DMS114 treated with DMSO at 0.1 percent for 48 hours (cell line): ENCODE data around the gene EEPD1.

ENCODE experiments used
- DNase-seq: peaks from one replicate; lab custom pipeline; 2025; ENCODE audit not compliant: unreplicated experiment; lab: John Stamatoyannopoulos, UW

The EEPD1 gene

DNA sequence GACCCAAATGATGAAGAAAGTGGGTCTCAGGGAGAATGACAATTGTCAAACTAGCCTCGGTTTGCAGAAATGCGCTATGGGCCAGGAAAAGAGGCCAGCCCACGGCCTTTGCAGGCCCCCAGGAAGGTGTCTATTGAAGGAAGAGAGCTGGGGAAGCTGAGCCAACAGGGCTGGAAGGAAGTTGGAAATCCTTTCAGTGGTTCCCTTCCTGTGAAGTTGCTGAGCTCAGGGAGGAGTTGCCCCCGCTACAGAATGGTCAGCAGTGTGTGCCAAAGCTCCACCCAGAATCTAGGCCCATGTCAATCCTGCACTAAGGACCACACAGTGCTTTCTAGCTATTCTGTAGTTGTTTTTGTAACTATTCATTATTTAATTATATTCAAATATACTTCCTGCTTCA is 145.1 kb downstream of the EEPD1 start:
- no peak for DNase-seq

DNA sequence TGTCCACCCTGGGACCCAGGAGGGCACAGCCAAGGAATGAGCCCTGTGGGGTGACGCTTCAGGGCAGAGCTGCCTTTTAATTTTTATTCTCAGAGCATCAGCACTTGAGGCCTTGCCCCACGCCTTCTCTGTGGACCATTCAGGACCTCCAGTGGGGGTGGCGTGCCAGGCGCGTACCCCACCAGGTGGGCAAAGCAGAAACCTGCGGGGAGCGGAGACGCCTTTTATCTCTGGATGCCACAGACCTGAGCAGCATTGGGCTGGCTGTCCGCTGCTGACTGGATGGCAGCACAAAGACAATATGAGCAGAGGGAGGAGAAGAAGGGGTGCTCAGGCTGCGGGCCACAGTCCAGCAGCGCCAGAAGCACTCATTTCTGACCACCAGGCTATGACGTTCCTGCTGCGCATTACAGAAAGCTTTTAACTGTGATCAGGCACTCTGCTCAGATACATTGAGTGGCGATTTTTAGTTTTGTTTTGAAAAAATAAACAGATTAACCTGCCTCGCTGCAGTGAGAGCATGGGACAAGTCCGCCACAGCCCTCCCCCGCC is 146.2 kb downstream of the EEPD1 start:
- DNase-seq = no peak

DNA sequence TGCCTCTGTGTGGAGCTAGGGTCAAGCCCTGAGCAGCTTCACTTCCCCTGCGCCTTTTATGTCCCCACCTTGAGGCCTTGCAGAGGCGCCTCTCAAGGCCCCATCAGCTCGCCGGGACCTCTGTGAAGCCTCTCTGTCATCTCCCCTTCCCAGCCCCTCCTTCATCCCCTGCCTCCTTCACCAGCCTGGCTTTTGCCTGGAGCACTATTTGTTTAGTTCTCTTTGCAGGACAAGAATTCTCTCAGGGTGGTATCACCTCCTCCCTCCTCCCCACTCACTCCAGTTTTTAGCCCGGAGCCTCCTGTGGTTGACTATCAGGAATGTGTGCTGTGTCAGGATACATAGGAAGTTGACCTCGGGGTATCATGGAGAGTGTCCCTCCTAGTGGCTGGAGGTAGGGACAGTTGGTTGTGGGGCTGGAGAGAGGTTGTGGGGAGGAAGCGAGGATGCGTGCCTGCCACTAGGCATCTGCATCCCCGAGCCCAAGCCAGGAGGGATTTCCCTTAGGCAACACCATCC is 146.8 kb downstream of the EEPD1 start:
- DNase-seq = no peak

DNA sequence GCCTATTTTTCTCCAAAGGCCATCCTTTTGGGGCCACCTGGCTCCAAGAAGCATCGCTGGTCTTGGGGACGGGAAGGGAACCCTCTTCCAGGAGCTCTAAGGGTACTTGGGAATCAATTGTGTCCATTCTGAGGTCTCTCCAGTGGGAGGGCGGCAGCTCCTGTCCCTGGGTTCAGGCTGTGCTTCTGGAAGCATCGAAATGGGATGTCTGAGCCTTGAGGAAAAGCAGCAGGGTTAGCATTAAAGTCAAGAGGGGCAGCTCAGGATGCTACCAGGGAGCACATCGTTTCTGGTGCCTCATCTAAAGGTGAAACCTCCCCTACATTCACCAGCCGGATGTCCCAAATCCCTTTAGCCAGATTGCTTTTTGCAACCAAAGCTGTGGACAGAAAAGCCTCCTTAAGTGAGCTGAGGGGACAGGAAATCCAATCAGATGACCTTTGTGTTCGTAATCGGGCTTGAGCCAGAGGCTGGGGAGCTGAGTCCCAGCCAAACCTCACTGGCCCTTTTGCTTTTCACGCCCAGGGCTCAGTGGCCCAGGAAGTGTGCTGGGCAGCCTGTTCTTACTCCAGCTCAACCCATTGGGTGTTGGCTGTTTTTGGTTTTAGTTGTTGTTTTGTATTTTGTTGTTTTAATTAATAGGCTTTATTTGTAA is 147.8 kb downstream of the EEPD1 start:
- DNase-seq = no peak

DNA sequence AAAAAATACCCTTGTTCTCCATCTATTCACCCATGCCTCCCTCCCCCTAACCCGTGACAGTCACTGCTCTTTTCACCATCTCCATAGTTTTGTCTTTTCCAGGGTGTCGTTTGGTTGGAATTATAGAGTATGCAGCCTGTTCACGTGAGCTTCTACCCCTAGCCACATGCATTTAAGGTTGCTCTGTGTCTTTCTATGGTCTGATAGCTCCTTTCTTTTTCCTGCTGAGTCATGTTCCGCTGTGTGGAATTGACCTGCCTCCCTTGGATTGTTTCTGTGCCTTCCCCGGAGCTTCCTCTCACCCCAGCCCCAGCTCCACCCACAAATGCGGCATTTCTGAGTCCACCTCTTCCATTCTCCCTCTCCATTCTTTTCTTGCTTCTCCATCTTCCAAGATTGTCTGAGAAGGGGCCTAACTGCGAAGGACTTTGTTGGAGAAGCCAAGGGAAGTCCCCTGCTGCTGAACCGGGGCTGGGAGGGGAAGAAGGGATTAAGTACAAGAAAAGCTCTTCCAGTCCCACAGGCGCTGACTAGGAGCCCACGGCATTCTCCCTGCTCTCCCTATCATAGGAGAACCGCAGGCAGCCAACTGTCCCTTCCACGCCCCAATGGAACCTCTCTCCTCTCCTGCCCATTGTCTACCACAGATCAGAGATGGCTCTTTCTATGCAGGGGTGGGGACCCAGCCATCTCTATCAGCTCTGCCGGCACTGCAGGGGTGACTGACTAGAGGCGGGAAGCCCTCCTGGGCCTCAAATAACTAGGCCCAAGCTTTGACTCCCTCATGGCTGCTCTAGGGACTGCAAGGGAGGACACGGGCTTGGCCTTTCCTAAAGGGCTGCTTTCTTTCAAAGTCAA is 149.1 kb downstream of the EEPD1 start:
- DNase-seq = no peak

DNA sequence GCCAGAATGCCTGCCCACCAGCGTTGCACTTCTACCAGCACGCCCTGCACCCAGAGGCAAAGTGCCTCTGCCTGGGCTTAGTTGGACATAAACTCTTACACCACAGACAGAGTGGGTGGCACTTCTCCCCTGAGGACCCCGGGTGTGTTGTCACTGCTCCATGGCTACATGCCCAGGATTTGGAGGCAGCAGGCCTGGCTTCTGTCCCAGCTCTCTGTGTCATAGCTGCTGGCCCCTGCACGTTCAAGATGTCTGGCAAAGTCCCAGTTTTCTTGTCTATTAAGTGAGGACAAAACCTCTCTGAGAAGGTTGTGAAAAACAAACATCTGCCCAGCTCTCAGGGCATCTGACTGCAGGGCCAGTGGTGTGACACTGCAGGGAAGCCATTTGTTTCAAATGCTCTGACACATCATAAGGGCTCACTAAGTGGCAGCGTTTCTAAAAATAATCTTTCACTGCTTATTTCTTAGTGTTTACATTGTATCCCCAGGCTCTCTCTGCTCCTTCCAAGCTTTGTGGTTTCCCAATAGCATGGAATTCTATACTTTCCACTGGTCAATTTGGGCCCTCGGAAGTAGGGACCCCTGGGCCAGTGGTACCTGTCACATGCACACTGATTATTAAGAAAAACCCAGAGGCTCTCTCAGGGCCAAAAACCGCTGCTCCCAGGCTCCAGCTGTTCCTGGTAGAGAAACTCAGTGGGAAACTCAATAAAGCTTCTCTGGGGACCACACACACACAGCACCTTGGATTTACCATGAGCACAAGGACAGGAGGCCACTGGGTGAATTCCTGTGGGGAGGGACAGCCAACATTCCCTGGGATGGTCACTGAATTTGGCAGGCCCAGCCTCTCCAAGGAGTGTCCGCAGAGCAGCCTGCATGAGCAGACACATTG is 150.4 kb downstream of the EEPD1 start:
- DNase-seq = no peak

DNA sequence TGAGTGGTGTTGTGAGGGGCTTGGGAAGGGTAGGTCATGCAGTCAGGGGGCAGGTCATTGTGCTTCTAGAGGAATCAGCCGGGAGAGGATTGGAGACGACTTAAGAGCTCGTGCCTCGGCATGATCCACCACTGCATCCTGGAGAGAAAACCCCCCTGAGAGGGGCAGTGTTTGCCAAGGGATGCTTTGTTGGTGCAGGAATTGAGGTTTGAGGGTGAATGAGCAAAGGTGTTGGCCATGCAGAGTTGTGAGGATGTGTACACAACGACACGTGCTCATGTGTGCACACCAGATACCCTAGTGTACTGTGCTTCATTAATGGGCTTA is 151.0 kb downstream of the EEPD1 start:
- DNase-seq = no peak

DNA sequence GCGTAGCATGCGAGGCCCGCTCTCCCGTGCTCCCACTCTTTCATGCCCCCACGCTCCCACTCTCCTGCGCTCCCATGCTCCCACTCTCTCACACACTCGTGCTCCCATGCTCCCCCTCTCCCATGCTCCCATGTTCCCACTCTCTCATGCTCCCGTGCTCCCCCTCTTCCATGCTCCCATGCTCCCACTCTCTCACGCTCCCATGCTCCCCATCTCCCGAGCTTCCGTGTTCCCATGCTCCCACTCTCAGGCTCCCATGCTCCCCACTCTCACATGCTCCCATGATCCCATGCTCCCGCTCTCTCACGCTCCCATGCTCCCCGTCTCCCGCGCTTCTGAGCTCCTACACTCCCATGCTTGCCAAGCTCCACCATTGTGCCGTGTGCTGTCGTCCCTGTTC is 152.2 kb downstream of the EEPD1 start:
- DNase-seq = no peak

DNA sequence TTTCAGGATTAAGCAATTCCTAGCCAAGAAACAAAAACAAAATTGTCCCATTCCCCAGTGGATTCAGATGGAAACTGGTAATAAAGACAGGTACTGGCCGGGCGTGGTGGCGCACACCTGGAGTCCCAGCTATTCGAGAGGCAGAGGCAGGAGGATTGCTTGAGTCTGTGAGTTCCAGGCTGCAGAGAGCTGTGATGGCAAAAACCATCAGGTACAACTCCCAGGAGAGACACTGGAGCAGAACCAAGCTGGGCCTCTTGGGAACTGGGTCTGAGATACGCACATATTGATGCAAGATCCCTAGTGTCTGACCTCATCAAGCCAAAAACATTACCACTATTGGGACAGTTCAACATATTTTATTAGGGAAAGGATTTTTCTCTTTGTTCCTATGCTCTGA is 152.6 kb downstream of the EEPD1 start:
- no peak for DNase-seq

DNA sequence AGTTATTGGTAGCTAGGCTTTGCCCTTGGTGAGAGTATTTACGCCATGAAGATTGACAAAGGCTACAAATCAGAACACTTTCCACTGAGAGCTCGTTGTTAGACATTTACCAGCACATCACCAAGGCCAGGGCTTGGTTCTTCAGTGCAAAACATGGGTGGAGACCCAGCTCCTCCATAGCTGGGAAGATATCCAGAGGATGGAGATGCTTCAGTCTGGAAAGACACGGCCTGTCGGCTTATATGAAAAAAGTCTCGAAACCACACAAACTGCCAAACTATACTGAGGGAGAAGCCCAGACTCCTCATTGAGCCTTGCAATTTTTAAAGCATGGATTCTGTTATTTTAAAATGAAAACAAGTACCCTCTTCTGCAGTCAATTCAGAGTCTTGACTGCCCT is 153.2 kb downstream of the EEPD1 start:
- no peak for DNase-seq

DNA sequence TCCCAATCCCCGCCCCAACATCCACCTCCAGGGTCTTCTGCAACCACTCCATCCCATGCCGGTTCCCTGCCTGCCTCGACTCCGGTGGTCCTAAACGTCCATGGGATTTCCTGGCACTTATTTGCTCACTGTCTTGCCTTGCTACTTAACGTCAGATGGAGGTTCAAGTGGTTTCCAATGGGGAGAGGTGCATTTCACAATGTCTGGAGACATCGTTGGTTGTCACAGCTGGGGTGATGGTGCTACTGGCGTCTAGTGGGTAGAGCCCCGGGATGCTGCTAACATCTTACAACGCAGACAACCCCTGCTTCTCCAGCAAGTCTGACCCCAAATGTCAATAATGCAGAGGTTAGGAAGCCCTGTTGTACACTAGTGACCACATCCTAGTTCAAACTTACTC is 153.7 kb downstream of the EEPD1 start:
- no peak for DNase-seq

DNA sequence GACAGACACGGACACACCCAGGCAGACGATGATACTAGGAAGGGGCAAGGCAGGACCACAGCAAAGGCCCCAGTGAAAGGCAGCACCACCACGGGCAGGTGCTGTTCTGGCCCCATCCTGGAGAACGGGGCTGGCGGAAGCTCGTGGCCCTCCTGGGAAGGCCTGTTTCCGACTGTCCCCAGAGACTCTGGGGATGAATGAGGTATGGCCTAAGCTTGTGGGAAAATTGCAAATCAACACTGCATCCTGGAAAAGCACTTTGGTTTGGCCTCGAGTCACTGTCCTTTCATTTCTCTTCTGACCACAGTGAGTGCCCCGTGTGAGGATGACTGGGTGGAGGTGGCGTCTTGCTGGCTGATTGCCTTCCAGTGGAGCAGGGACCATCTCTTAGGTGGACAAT is 155.0 kb downstream of the EEPD1 start:
- no peak for DNase-seq

DNA sequence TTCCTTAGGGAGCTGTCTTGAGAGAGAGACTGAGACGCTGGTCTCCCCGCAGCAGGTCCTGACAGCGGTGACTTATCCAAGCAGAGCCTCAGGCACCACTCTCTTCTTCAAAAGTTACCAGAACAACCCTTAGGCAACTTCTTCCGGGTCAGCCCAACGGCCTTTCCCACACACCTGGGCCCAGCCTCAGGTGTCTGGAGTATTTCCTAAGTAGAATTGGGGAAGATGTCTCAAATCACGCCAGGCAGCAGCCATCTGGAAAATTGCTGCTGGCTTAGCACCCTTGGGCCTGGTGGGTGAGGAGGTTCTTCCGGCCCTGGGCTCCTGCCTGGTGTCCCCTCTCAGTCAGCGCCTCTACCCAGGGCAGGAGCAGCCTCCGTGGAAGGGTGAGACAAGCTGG is 156.2 kb downstream of the EEPD1 start:
- DNase-seq = no peak

DNA sequence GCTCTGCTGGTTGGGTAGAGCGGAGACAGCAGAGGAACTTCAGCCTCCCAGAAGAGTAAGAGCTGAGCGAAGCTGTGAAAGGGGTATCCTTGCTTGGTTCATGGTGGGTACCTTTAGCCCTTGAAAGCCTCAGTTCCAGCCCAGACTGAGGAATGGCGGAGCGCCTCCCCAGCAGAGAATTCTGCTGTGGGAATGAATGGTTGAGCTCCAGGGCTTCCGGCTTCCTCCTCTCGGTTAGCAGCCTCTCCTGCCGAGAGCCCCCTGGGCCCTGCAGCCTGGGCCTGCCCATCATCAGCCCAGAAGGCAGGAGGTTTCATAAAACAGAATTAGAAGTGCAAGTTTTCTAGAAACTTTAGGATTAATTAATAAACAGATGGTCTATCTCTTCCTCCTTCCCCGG is 156.7 kb downstream of the EEPD1 start:
- DNase-seq = no peak

DNA sequence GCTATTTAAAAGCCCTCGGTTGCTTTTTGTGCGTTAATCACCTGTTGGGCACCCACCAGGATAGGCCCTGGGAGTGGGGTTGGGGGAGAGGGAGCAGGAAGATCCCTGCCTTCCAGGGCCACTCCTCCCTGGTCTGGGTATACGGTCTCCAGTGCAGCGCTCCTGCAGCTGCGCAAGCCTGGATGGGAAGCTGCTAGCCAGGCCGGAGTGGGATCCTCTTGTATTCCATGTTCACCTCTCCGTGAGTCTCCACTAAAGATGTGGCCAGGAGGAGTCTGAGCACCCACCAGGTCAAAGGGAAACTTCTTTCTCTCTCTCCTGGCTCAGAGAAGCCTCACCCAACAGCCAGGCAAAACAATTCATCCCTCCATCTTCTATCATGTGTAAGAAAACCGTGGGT is 157.8 kb downstream of the EEPD1 start:
- DNase-seq = no peak

DNA sequence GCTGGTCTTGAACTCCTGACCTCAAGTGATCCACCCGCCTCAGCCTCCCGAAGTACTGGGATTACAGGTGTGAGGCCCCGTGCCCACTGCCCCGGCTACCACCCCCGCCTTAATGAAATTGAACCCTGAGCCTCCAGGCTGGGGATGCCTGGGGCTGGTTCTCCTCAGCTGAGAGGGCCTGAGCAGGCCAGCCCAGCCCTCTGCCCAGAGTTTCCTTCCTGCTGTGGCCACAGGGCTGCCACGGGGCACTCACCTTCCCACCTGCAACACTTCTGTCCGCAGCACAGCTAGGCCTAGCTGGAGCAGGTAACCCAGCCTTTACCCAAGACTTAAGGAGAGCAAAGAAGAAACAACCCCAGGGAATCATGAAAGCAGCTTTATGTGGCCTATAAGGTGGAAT is 158.5 kb downstream of the EEPD1 start:
- DNase-seq = no peak

DNA sequence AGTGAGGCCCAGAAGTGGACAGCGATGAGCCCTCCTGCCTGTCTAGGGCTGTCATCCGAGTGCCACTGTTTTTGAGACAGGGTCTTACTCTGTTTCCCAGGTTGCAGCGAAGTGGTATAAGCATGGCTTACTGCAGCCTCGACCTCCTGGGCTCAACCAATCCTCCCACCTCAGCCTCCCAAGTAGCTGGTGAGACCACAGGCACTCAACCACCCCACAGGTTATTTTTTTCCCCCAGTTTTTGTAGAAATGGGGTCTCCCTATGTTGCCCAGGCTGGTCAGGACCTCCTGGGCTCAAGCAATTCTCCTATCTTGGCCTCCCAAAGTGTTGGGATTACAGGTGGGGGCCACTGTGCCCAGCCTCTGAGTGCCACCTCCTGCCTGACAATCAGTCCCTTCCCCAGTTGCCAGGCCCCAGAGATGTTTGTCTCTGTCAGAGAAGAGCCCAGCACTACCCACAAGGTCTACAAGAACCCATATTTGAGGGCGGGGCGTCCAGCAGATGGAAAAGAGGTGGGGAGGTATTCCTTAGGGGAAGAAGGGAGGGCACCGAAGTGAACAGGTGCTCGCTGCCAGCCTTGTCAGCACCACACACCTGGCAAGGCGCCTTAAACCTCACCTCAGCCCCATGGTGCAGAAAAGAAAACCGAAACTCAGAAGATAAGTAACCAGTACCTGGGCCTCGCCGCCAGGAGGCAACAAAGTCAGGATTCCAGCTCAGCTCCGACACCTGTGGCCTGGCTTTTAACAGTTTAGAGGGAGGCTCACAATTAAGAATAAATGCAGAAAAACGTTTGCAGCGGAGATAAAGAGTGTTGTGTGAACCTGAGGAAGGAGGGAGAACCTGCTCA is 159.2 kb downstream of the EEPD1 start:
- DNase-seq = no peak

DNA sequence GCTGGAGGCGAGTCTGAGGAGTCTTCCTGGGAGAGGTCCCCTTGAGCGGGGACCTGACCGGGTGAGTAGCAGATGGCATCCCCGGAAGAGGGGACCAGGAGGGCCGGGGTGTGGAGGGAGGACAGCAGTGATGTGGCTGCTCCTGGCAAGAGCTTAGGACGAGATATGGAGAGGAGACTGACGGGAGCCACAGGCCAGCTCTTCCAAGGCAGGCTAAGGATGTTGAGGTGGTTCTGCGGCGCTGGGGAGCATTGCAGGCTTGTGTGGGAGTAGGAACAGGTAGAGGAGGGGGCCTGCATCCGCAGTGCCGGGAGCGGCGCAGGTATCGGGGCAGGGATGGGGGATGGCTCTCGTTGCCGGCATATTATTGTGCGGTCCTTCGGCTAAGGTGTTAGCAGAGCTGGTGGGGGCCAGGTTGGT is 159.9 kb downstream of the EEPD1 start:
- no peak for DNase-seq

DNA sequence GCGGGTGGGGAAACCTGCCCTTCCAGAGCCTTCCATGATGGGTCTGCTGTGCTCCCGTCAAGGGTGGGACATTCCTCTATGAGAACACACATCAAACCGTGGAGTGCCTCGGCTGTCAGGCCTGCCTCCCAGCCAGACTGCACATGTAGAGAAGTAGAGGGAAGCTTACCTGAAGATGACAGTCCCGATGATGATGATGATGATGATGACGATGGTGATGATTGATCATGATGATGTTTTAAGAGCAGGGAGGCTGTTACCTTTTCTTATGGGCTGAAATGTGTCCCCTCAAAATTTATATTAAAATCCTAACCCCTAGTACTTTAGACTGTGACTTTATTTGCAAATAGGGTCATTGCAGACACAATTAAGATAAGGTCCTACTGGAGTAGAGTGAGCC is 160.6 kb downstream of the EEPD1 start:
- DNase-seq = no peak

DNA sequence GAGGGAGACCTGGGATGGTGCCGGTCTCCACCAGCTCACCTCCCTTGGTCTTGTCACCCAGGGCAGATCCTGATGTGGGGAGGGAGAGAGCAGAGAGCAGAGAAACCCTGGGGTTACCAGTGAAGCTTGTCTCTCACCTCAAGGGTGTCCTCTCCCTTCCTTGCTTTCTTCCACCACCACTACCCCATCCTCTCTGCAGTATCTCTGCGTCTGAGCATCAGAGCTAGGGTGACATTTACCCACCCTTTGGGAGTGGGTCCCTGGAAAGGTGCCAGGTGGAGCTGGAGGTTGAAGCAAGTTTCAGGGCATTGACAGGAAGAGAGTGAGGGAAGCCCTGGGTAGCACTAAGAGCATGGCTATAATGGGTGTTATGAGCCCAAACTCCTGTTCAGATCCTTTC is 161.4 kb downstream of the EEPD1 start:
- DNase-seq = no peak
